ENCODE measurements around the gene DEFB121.

The DEFB121 gene

GRCh38 chr20:31355981-31356380, 50.0 kb downstream of the DEFB121 start:
- no peak for DNase-seq

Data from NCI-H1436 treated with DMSO at 0.1 percent for 48 hours (cell line).